Stimulated activated CD4-positive, alpha-beta T cell treated with anti-CD3 and anti-CD28 coated beads, TNF-alpha, amount 100 ng/mL, for 4 hours (primary cell): ENCODE measurements around the gene FERMT2.
"Not testable (repeated sequence)": the region's sequence is repeated elsewhere in the genome, so short reads cannot be mapped to it uniquely, and the experiment has no call there.

Experiments
- DNase-seq, 3 experiments: peaks; one replicate each; pipeline ENCODE4 v3.0.0-alpha.2; 2020; ENCODE audit warnings: low read depth in 3 of 3

The FERMT2 gene

DNA sequence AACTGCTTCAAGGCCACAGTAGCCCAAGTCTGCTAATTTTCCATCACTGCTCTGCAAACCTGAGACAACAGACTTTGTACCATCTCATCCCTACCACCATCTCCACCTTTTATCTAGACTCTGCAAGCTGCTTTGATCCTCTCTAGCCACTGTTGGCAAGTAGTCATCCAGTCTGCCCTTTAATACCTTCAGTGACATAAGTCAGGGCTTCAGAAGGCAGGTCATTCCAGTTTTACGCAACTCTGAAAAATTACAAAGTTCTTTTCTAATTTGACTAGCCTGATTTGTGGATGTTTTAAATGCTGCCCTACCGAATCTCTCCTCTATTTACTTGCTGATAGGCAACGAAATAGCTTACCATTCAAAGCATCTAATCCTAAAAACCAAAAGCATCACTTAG lies 2.8 kb downstream of the FERMT2 start:
- DNase-seq = no peak

GRCh38 chr14:52944254-52944653 lies 6.6 kb downstream of the FERMT2 start:
- DNase-seq = no peak

DNA sequence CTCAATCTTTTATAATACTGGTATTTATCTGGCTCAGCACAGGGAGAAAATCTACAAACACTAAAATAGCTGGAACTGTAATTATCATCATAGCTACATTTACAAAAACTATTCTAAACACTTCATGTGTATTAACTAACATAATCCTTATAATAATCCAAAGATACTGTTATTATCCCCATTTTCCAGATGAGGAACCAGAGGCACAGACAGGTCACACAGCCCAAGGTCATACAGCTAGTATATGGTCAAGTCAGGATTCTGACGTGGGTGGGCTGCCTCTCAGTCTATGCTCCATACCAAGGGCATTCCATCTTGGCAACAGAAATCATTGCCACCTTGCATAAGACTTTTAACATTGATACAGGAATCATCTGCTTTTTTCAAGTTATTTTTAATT lies 11.4 kb downstream of the FERMT2 start:
- DNase-seq = no peak

DNA sequence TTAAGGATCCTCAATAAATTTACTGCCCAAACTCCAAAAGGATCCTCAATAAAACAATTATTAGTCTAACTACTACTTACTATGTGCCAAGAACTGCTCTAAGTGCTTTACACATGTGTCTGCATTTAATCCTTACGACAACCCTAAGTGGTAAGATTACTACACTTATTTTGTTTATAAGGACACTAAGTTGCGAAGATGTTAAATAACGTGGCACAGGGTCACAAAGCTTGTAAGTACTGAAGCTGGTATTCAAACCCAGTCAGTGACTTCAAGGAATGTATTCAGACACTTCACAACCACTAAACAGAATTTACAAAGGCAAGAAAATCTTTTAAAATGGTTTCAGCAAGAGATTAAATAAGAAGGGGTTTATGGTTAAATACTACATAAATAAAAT lies 13.0 kb downstream of the FERMT2 start:
- no peak for DNase-seq

DNA sequence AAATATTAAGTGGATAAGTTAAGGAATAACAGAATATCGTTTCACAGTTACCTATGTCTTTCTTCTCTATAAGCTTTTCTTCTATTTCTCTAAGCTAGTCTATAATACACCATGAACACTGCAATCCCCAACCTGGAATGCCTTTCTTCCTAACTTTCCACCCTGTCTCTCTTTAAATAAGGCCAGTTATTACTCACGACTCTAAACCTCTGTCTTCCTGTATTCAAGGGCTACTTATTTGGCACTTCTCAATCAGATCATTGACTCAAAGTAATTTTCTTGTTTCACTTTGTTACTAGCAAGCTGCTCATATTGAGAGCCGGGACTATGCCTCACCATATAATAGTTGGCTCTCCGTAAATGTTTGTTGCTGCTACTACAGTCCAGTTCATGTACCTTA lies 13.5 kb downstream of the FERMT2 start:
- DNase-seq = no peak

GRCh38 chr14:52936437-52936836 lies 14.4 kb downstream of the FERMT2 start:
- DNase-seq = no peak

GRCh38 chr14:52935833-52936232 lies 15.0 kb downstream of the FERMT2 start:
- DNase-seq = no peak

GRCh38 chr14:52934762-52935161 lies 16.1 kb downstream of the FERMT2 start:
- no peak for DNase-seq

DNA sequence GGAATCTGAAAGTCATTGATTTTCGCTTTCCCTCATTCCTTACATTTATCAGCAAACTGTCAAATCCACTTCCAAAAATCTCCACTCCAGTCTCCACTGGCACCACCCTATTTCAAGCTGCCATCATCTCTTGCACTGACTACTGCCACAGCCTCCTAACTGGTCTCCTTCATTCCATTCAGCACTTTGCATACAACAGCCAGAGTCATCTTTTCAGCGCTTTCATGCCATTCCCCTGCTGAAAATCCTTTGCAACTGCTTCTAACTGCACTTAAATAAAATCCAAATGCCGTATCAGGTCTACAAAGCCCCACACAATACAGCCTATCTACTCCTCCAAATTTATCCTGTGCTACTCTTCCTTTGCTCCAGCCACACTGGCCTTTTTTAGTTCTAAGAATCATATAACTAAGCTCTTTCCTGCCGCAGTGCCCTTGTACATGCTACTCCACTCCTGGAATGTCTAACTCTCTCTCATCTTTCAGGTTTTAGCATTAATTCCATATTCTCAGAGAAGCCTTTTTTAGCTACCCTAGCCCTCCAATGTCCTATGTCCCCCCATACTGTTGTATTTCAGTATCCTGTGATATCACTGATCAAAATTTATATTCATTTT lies 21.6 kb downstream of the FERMT2 start:
- no peak for DNase-seq

GRCh38 chr14:52926953-52927352 lies 23.9 kb downstream of the FERMT2 start:
- no peak for DNase-seq

GRCh38 chr14:52923902-52924575 lies 26.8 kb downstream of the FERMT2 start:
- no peak for DNase-seq

DNA sequence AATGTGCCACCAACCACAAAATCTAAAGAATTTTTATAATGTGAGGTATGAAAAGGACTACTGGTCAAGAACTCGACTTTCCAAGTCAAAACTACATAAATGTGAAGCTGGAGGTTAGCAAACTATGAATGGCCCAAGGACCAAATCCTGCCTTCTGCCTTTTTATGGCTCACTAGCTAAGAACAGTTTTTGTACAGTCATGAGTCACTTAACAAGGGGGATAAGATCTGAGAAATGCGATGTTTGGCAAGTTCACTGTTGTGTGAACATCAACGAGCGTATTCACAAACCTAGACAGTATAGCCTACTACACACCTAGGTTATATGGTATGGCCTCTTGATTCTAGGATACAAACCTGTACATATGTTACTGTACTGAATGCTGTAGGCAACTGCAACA lies 28.2 kb downstream of the FERMT2 start:
- DNase-seq = no peak

DNA sequence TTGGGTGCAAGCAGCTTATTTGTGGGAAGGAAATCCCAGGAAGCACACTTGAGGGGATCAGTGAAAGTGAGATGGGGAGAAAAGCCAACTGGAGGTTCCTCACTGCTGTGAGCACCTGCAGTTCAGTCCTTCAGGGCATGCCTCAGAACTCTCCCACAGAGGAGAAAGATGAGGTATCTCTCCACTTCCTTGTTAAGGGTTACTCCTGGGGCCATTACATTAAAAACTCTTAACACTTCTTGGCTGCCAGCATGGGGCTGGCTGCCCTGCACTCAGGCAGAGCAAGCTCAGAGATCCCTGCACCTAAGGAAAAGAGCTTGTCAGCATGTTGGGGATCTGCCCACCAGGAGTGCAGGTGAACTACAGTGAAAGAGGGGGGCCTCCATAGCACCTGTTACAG lies 28.8 kb downstream of the FERMT2 start:
- DNase-seq = no peak

- DNase-seq = not testable (repeated sequence)
These were observed 30.4 kb downstream of the FERMT2 start for GRCh38 chr14:52920411-52920810.

DNA sequence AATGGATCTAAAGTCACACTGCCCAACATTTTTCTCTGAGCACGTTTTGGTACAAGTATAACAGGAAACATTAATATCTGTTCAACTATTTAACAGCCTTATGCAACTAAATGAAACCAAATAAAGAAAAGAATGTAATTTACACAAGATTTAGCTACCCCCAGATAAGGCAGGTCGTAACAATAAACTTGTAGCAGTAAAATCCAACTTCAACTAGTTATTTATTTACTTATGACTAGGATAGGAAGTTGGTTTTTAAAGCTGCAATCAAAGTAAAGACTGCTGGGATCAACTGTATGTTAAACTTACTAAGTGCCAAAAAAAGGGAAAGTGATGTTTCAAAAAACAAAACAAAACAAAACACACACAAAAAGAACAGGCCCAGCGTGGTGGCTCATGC lies 30.9 kb downstream of the FERMT2 start:
- DNase-seq = no peak

GRCh38 chr14:52918486-52918885 lies 32.4 kb downstream of the FERMT2 start:
- DNase-seq = peak in 1 of 3 experiments; percentile 5

- DNase-seq = no peak
These were observed 33.1 kb downstream of the FERMT2 start for GRCh38 chr14:52917735-52918134.

GRCh38 chr14:52914295-52914694 lies 36.6 kb downstream of the FERMT2 start:
- no peak for DNase-seq

- DNase-seq = no peak
These were observed 37.6 kb downstream of the FERMT2 start for GRCh38 chr14:52913271-52913670.

DNA sequence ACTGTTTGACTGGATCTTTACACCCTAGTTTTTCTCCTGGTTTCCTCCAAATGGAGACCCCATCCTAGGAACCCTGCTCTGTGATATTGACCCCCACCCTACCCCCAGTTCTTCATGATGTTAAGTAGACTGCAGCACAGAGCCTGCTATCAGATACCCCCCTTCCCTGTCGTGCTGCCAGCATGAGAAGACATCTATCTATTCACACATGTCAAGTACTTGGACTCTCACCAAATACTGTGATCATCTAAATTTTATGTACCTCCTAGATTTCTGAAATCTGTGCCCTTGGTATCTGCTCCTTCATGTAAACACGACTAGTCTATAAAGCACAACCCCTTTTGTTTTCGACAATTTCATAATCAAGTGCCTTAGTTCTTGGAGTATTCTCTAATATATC lies 38.9 kb downstream of the FERMT2 start:
- DNase-seq = no peak

DNA sequence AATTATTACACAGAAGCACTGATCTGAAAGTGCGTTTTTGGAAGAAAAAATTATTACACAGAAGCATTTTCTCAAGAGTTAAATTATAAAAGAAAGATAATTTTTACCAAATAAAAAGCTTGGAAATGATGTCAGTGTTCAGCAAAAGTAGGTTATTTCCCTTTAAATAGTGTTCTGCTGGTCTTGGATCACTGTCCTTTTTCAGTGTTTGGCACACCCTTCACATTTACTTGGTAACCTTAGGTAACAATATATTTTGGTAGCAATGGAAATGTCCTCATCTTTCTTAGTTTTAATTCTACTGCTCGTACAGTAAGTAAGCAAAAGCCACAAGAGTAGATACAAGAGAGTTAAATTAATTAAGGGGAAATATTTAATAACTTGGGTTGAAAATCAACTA lies 40.3 kb downstream of the FERMT2 start:
- no peak for DNase-seq

DNA sequence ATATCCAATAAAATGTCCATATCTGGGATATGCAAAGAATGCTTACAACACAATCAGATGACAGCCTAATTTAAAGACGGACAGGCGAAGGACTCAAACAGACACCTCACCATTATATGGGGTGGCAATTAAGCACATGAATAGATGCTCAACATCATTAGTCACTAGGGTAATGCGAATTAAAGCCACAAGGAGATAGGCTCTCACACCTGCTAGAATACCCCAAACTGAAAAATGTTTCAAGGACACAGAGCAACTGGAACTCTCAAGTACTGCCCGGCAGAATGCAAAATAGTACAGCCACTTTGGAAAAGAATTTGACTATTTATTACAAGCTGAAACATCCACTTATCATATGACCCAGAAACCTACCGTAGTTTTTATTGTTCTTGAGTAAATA lies 42.9 kb downstream of the FERMT2 start:
- no peak for DNase-seq

DNA sequence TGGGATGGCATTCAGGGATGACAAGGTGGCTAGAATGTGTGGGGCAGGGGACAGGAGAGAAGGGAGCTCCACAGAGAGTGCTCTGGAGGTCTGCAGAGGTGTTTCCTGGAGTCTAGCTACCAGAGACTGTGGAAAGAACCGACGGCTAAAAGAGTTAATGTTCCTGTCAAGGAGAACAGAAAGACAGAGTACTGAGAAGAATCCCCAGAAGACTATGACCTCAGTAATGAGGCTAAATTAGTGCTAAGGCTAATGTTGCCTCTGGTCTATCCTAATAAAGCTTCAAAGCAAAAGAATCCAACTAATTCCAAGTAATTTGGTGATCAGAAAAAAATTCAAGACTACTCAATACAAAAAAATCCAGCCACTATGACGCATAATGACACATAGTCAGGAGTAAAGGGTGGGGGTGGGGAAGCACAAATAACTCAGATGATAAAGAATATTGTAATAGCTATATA lies 44.7 kb downstream of the FERMT2 start:
- no peak for DNase-seq
